Mesothelial cell of epicardium (in vitro differentiated cells): Measurements from ENCODE around the gene MAPK6. TPM values are rescaled to one million over a fixed set of nuclear protein-coding genes. Genes with fewer than 3 reads are reported as not detected.

ENCODE experiments used
- DNase-seq, 2 experiments: peaks; one replicate each; pipeline ENCODE4 v3.0.0; 2021; ENCODE audit warnings: low spot score in 2 of 2; ENCODE audit not compliant: unreplicated experiment in 2 of 2
- H3K27ac Mint-ChIP-seq: 2 replicates; pipeline ENCODE4 v1.8.0; 2021; ENCODE audit warnings: mixed read lengths
- H3K27me3 Mint-ChIP-seq: 2 replicates; pipeline ENCODE4 v1.8.0; 2021; ENCODE audit warnings: low read depth, mixed read lengths
- H3K36me3 Mint-ChIP-seq: 2 replicates; pipeline ENCODE4 v1.8.0; 2021; ENCODE audit warnings: mixed read lengths
- H3K4me1 Mint-ChIP-seq: 2 replicates; pipeline ENCODE4 v1.8.0; 2021; ENCODE audit warnings: mixed read lengths
- H3K4me3 Mint-ChIP-seq: 2 replicates; pipeline ENCODE4 v1.8.0; 2021; ENCODE audit warnings: mild to moderate bottlenecking, moderate library complexity, mixed read lengths
- H3K9me3 Mint-ChIP-seq: 2 replicates; pipeline ENCODE4 v1.8.0; 2021; ENCODE audit warnings: mixed read lengths
- CTCF ChIP-seq: fragments of 200-600 bp; sonication (generic); IDR thresholded peaks from one replicate; pipeline ENCODE4 v1.5.0; 2021; ENCODE audit warnings: antibody characterized with exemption; ENCODE audit not compliant: unreplicated experiment
- total RNA-seq: library from RNA; stranded (reverse); gene quantifications from 3 replicates; pipeline ENCODE4 v1.2.1, GENCODE V29; 2021

Gene MAPK6
- total RNA-seq, 1 donor from 2014 or later: 57.4 TPM

DNA sequence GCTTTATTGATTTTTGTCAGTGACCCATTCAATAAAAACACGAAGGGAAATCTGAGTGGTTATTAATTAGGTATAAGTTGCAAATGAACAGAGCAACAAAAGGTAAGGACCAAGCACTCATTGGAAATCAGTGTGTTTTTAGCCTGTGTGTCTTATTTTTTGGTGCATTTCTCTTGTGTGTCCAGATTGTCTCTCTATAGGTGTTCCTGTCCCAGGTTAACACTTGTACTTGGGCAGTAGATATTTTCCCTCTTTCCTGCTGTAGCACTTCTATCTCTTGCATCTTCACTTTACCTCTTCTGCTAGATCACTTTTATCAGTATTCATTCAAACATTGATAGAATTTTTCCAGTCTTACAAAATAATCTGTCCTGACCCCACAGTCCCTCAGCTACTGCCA, 37.0 kb downstream of the MAPK6 start:
- Mint-ChIP-seq H3K4me1 (no peaks in the 10 kb centered on the region), H3K27ac (no peak overlapping the region), H3K4me3 (no peak overlapping the region), H3K27me3 (no peaks in the 10 kb centered on the region), H3K9me3 (peaks cover 3% of the 10 kb centered on the region), H3K36me3 (peaks cover 38% of the 10 kb centered on the region)
- TF ChIP-seq CTCF: no peak
- no peak for DNase-seq

- Mint-ChIP-seq H3K4me3 (no peak overlapping the region), H3K9me3 (peaks cover 3% of the 10 kb centered on the region), H3K27me3 (no peaks in the 10 kb centered on the region), H3K27ac (no peak overlapping the region), H3K4me1 (no peaks in the 10 kb centered on the region), H3K36me3 (peaks cover 38% of the 10 kb centered on the region)
- TF ChIP-seq CTCF: no peak
- DNase-seq: no peak
These were observed 37.5 kb downstream of the MAPK6 start for GRCh38 chr15:52056496-52056895.

DNA sequence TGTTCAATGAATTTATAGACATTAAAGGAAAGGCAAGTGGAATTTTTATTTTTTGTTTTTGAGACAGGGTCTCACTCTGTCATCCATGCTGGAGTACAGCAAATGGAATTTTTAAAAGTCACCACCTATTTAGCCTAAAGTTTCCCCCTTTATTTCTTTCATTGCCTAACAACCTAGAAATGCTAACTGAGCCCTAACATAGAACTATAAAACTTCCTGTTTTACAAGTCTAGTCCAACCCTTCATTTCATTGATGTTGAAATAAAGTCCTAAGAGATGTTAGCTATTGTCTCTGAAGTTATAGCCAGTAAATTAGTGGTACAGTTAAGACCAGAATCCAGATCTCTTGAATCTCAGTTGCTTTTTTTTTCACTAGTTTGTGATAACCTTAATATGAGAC, 39.0 kb downstream of the MAPK6 start:
- no peaks in the 10 kb centered on the region for H3K27me3 Mint-ChIP-seq
- peaks cover 30% of the 10 kb centered on the region for H3K36me3 Mint-ChIP-seq
- DNase-seq: no peak
- H3K4me3 Mint-ChIP-seq: no peak overlapping the region
- no peaks in the 10 kb centered on the region for H3K4me1 Mint-ChIP-seq
- TF ChIP-seq CTCF: no peak
- H3K27ac Mint-ChIP-seq: no peak overlapping the region
- no peaks in the 10 kb centered on the region for H3K9me3 Mint-ChIP-seq

GRCh38 chr15:52060501-52060900, 41.5 kb downstream of the MAPK6 start:
- H3K36me3 Mint-ChIP-seq: peaks cover 35% of the 10 kb centered on the region

GRCh38 chr15:52066842-52067544, 48.0 kb downstream of the MAPK6 start:
- Mint-ChIP-seq H3K9me3 (no peaks in the 10 kb centered on the region), H3K27ac (no peak overlapping the region), H3K36me3 (peaks cover 22% of the 10 kb centered on the region), H3K4me3 (no peak overlapping the region), H3K4me1 (no peaks in the 10 kb centered on the region), H3K27me3 (peaks cover 6% of the 10 kb centered on the region)
- DNase-seq: no peak
- TF ChIP-seq CTCF: no peak

More at GRCh38 chr15:52060501-52060900, 41.5 kb downstream of the MAPK6 start:
- Mint-ChIP-seq H3K27me3 (no peaks in the 10 kb centered on the region), H3K9me3 (no peaks in the 10 kb centered on the region), H3K4me1 (no peaks in the 10 kb centered on the region), H3K27ac (no peak overlapping the region), H3K4me3 (no peak overlapping the region)
- no peak for DNase-seq
- no peak for TF ChIP-seq CTCF
